ENCODE measurements around the gene STRA6. TPM values are rescaled to one million over a fixed set of nuclear protein-coding genes. Genes with fewer than 3 reads are reported as not detected.

The STRA6 gene
- total RNA-seq, 1 experiment from 2014 or later, result 0.54 TPM

- TF ChIP-seq POLR2A (IDR thresholded peaks at IDR 0.05; ENCODE audit: borderline replicate concordance, extremely low read depth, insufficient read depth, insufficient read length) (no peak), YY1 (IDR thresholded peaks at IDR 0.05; ENCODE audit: extremely low read depth, insufficient replicate concordance, low read depth, low read length) (no peak), MAX (IDR thresholded peaks at IDR 0.05) (no peak), ATF3 (IDR thresholded peaks at IDR 0.05) (no peak), RAD21 (IDR thresholded peaks at IDR 0.05; ENCODE audit: low read depth) (no peak), FOSL1 (IDR thresholded peaks at IDR 0.05; ENCODE audit: low read depth) (no peak), POLR2AphosphoS5 (IDR thresholded peaks at IDR 0.05; ENCODE audit: low read depth, low read length) (no peak), ELF1 (IDR thresholded peaks at IDR 0.05; ENCODE audit: borderline replicate concordance, low read depth) (no peak), CTCF (IDR thresholded peaks at IDR 0.05 in 2 of 3, conservative IDR thresholded peaks at IDR 0.05 in 1 of 3; ENCODE audit: borderline replicate concordance in 1 of 3, insufficient read depth in 1 of 3, low read depth in 2 of 3, low read length in 2 of 3) (no peak), JUND (IDR thresholded peaks at IDR 0.05) (no peak), SP1 (IDR thresholded peaks at IDR 0.05; ENCODE audit: low read depth) (no peak)
- no peaks in the 10 kb centered on the region for H3K9me3 ChIP-seq (ENCODE audit: control insufficient read depth in 1 of 2, insufficient read depth in 1 of 2, low read depth in 1 of 2, low read length in 2 of 2)
- no peaks in the 10 kb centered on the region for H3K79me2 ChIP-seq (ENCODE audit: insufficient read depth, low read length)
- no peaks in the 10 kb centered on the region for H3K4me1 ChIP-seq (ENCODE audit: control insufficient read depth in 1 of 2, insufficient read depth in 2 of 2, low read length in 2 of 2)
- no peak overlapping the region for H3K27ac ChIP-seq (ENCODE audit: low read depth, low read length)
- no TSS peak for BruUV-seq (replicated peaks)
- H3K27me3 ChIP-seq (ENCODE audit: insufficient read depth, low read length), result no peaks in the 10 kb centered on the region; the same call in 1 of the 2 replicates
- ATAC-seq (no peak), DNase-seq (ENCODE audit: low read depth, low spot score) (no peak)
- intact Hi-C loops (cut with micrococcal nuclease), result no loop called here
- H3K9ac ChIP-seq (ENCODE audit: low read length), result no peak overlapping the region
- no peaks in the 10 kb centered on the region for H3K36me3 ChIP-seq (ENCODE audit: control insufficient read depth in 1 of 2, insufficient read depth in 2 of 2, low read length in 2 of 2)
- H2AFZ ChIP-seq (ENCODE audit: low read depth, low read length, poor library complexity, severe bottlenecking), result no peak overlapping the region
- no peak overlapping the region for H3K4me3 ChIP-seq (replicated peaks in 1 of 2; ENCODE audit: low read depth in 1 of 2, low read length in 2 of 2)
- H4K20me1 ChIP-seq (ENCODE audit: insufficient read depth), result no peaks in the 10 kb centered on the region
- H3K4me2 ChIP-seq (ENCODE audit: low read length), result no peak overlapping the region
- ChIA-PET RAD21 (ENCODE audit: low non-redundant PET in 1 of 2, low total read pairs in 2 of 2, uncharacterized antibody in 2 of 2, unreplicated experiment in 2 of 2) (no interaction called here), POLR2A (no interaction called here), CTCF (no interaction called here)
- H3K9me2 ChIP-seq (ENCODE audit: insufficient read depth), result no peaks in the 10 kb centered on the region
These were observed 42.8 kb downstream of the STRA6 start for GRCh38 chr15:74159773-74160172.

Measured in HCT116 (cell line).